GM23338 (cell line): ENCODE measurements around the gene PCBP2. TPM values are rescaled to one million over a fixed set of nuclear protein-coding genes. Genes with fewer than 3 reads are reported as not detected.

ENCODE experiments used
- ATAC-seq: fragments of 200-7000 bp; cut with Tn5 transposase; 3 replicates; pipeline ENCODE4 v1.9.1; 2020
- DNase-seq: peaks from one replicate; pipeline ENCODE4 v3.0.0-alpha.2; 2015; ENCODE audit warnings: low spot score
- H2AFZ ChIP-seq: fragments of 200-600 bp; sonication (generic); 2 replicates; pipeline ENCODE4 v1.8.0; 2016; ENCODE audit warnings: antibody characterized with exemption, mild to moderate bottlenecking, moderate library complexity
- H3F3A ChIP-seq: fragments of 200-600 bp; sonication (generic); replicated peaks from 2 replicates; pipeline ENCODE4 v1.8.0; 2017; ENCODE audit warnings: antibody characterized with exemption, mixed run types, low read depth
- H3K27ac ChIP-seq: fragments of 200-600 bp; sonication (generic); 2 replicates; pipeline ENCODE4 v1.6.1; 2016; ENCODE audit warnings: low read depth
- H3K27me3 ChIP-seq: fragments of 200-600 bp; sonication (generic); 2 replicates; pipeline ENCODE4 v1.8.0; 2016; ENCODE audit warnings: mild to moderate bottlenecking, mixed run types, moderate library complexity; ENCODE audit not compliant: insufficient read depth
- H3K36me3 ChIP-seq: fragments of 200-600 bp; sonication (generic); 2 replicates; pipeline ENCODE4 v1.8.0; 2016; ENCODE audit warnings: mild to moderate bottlenecking; ENCODE audit not compliant: insufficient read depth
- H3K4me1 ChIP-seq: fragments of 200-600 bp; sonication (generic); 2 replicates; pipeline ENCODE4 v1.8.0; 2016; ENCODE audit warnings: mild to moderate bottlenecking, moderate library complexity; ENCODE audit not compliant: insufficient read depth
- H3K4me2 ChIP-seq: fragments of 200-600 bp; sonication (generic); 2 replicates; pipeline ENCODE4 v1.7.1; 2017; ENCODE audit warnings: mixed run types
- H3K4me3 ChIP-seq: fragments of 200-600 bp; sonication (generic); 2 replicates; pipeline ENCODE4 v1.6.1; 2016; ENCODE audit warnings: mixed run types
- H3K79me2 ChIP-seq: fragments of 200-600 bp; sonication (generic); replicated peaks from 2 replicates; pipeline ENCODE4 v1.8.0; 2017; ENCODE audit warnings: mild to moderate bottlenecking; ENCODE audit not compliant: insufficient read depth
- H3K9me2 ChIP-seq: fragments of 200-600 bp; sonication (generic); 2 replicates; pipeline ENCODE4 v1.8.0; 2017; ENCODE audit not compliant: insufficient read depth
- H4K20me1 ChIP-seq: fragments of 200-600 bp; sonication (generic); replicated peaks from 2 replicates; pipeline ENCODE4 v1.8.0; 2017; ENCODE audit warnings: mild to moderate bottlenecking; ENCODE audit not compliant: insufficient read depth
- H3K27ac Mint-ChIP-seq: 2 replicates; pipeline ENCODE4 v1.8.0; 2020; ENCODE audit warnings: inconsistent platforms, mild to moderate bottlenecking, moderate library complexity, mixed read lengths
- H3K27me3 Mint-ChIP-seq: 3 replicates; pipeline ENCODE4 v1.8.0; 2022; ENCODE audit warnings: low read depth, mild to moderate bottlenecking, moderate library complexity, mixed read lengths, inconsistent platforms; ENCODE audit not compliant: insufficient read depth, poor library complexity
- H3K36me3 Mint-ChIP-seq: 3 replicates; pipeline ENCODE4 v1.8.0; 2021; ENCODE audit warnings: low read depth, mild to moderate bottlenecking, inconsistent platforms, moderate library complexity, mixed read lengths
- H3K4me1 Mint-ChIP-seq: 3 replicates; pipeline ENCODE4 v1.8.0; 2020; ENCODE audit warnings: mild to moderate bottlenecking, inconsistent platforms, mixed read lengths
- H3K4me3 Mint-ChIP-seq: 3 replicates; pipeline ENCODE4 v1.8.0; 2021; ENCODE audit warnings: moderate library complexity, mild to moderate bottlenecking, inconsistent platforms, mixed read lengths
- H3K9me3 Mint-ChIP-seq: 3 replicates; pipeline ENCODE4 v1.8.0; 2020; ENCODE audit warnings: moderate library complexity, mild to moderate bottlenecking, inconsistent platforms, mixed read lengths
- CTCF ChIP-seq, 2 experiments: fragments of 200-600 bp in 1 of 2; sonication (generic) in 1 of 2; conservative IDR thresholded peaks; 2 replicates each; pipeline versions ENCODE4 v1.5.1 to v1.6.1; 2016 to 2017; ENCODE audit warnings: antibody characterized with exemption in 2 of 2, low read depth in 2 of 2, mild to moderate bottlenecking in 2 of 2, moderate library complexity in 1 of 2
- EZH2 ChIP-seq: fragments of 200-600 bp; sonication (generic); IDR thresholded peaks from one replicate; pipeline ENCODE4 v1.8.0; 2017; ENCODE audit warnings: antibody characterized with exemption, mild to moderate bottlenecking, low read depth; ENCODE audit not compliant: unreplicated experiment
- EZH2phosphoT487 ChIP-seq: fragments of 200-600 bp; sonication (generic); IDR thresholded peaks from one replicate; pipeline ENCODE4 v1.8.1; 2018; ENCODE audit warnings: antibody characterized with exemption; ENCODE audit not compliant: unreplicated experiment
- POLR2AphosphoS5 ChIP-seq: IDR thresholded peaks from 2 replicates; pipeline ENCODE4 v1.6.1; 2016; ENCODE audit warnings: antibody characterized with exemption, low read depth
- REST ChIP-seq: IDR thresholded peaks from one replicate; pipeline ENCODE4 v1.6.1; 2018; ENCODE audit warnings: antibody characterized with exemption; ENCODE audit not compliant: unreplicated experiment
- STAT1 ChIP-seq: IDR thresholded peaks from one replicate; pipeline ENCODE4 v1.6.1; 2016; ENCODE audit warnings: antibody characterized with exemption; ENCODE audit not compliant: unreplicated experiment
- ZNF331 ChIP-seq: fragments of 250-450 bp; sonication (Bioruptor Pico); IDR thresholded peaks from 2 replicates; pipeline ENCODE4 v1.5.0; 2020; ENCODE audit warnings: low read depth, mild to moderate bottlenecking, moderate library complexity
- polyA plus RNA-seq: library from polyadenylated mRNA; unstranded; fragments of >200 nt; fragmentation: Nextera tagmentation; extraction: Ambion mirVana; gene quantifications from 2 replicates; pipeline ENCODE4 v1.2.1, GENCODE V29; 2016
- total RNA-seq: library from RNA; depleted of rRNA; stranded (reverse); fragments of >200 nt; shearing (Covaris generic); gene quantifications from 2 replicates; pipeline ENCODE4 v1.2.3, GENCODE V29; 2014
- TF ChIP-seq, protein P1 (sequence below): fragments of 250-450 bp; sonication (Bioruptor Pico); IDR thresholded peaks from 2 replicates; pipeline ENCODE4 v1.5.0; 2020; ENCODE audit warnings: mild to moderate bottlenecking, moderate library complexity

PCBP2 gene
- total and polyA plus RNA-seq, 2 experiments from 2014 or later, result 397 to 676 TPM

DNA sequence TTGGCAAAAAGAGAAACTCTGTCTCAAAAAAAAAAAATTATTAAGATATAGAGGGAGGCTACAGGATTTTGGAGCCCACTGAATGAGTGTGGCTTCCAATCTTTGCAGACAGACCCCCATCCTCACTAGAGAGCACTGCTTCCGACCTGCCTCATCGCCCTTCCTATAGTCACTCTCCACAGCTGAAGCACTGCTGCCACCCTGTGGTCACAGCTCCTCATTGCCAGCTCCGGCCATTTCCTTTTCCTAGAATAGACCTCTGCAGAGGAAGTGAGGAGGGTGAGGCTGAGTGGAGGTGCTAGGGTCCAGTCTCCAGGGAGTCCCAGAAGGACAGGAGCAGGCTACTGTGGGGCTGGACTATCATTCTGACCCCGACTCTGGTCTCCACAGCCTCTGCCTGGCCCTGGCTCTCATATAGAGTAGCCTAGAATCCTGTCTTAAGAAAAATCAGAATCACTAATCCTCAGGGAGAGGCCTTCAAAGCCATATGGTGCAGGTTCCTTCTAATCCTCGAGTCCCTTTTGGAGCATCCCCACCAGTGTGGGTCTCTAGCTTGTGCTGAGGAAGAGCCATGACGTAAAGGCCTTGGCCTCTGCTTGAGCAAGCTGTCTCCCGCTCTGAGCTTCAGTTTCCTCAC, 56.8 kb downstream of the PCBP2 start:
- Histone ChIP-seq H3K4me3 (no peak overlapping the region), H3K4me1 (no peaks in the 10 kb centered on the region), H3K9me2 (no peaks in the 10 kb centered on the region), H3F3A (peaks cover 4% of the 10 kb centered on the region; the same call in 1 of the 2 replicates), H3K27ac (no peak overlapping the region), H2AFZ (no peak overlapping the region), H3K79me2 (no peaks in the 10 kb centered on the region), H3K4me2 (no peak overlapping the region), H4K20me1 (0 out of 2 replicates have a peak, but pooled peaks cover 3% of the 10 kb centered on the region), H3K27me3 (no peaks in the 10 kb centered on the region), H3K36me3 (no peaks in the 10 kb centered on the region; the same call in 1 of the 2 replicates)
- H3K9me3 Mint-ChIP-seq, result no peaks in the 10 kb centered on the region
- H3K4me1 Mint-ChIP-seq, result peaks cover 7% of the 10 kb centered on the region; the same call in 2 of the 3 replicates
- H3K36me3 Mint-ChIP-seq, result peaks cover 31% of the 10 kb centered on the region
- no peak overlapping the region for H3K27ac Mint-ChIP-seq
- ATAC-seq, result peak; percentile 97
- TF ChIP-seq EZH2phosphoT487, result no peak
- TF ChIP-seq CTCF (conservative IDR thresholded peaks at IDR 0.05; ENCODE audit: low read depth in 2 of 2), result peak; percentile 95 to 100
- TF ChIP-seq ZNF331 (CRISPR knock-in tag), result no peak
- TF ChIP-seq POLR2AphosphoS5, result no peak
- peak; percentile 93 for DNase-seq
- peaks cover 14% of the 10 kb centered on the region for H3K27me3 Mint-ChIP-seq
- no peak overlapping the region for H3K4me3 Mint-ChIP-seq

DNA sequence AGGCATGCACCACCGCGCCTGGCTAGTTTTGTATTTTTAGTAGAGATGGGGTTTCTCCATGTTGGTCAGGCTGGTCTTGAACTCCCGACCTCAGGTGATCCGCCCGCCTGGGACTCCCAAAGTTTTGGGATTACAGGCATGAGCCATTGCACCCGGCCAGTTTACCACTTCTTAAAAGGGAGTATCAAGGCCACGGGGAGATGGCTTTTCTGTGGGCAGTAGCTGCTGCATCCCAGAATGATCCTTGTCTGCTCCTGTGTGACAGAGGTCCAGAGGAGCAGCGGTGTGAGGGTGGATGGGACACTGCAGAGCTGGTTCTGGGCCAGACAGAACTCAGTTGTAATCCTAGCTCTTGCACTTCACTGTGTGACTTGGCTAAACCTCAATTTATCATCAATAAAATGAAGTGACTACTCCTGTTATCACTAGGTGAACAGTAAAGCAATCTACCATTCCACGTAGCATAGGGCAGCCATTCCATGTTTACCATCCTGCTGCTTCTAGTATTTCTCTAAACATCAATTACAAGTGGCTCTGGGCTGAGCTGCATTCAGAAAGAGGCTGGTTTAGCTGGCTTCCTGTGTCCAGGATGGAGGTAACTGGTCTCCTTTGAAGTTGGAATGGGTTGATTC, 58.4 kb downstream of the PCBP2 start:
- Histone ChIP-seq H3K27ac (no peak overlapping the region), H3K4me1 (no peaks in the 10 kb centered on the region), H3K79me2 (no peaks in the 10 kb centered on the region), H3K27me3 (no peaks in the 10 kb centered on the region), H3K36me3 (no peaks in the 10 kb centered on the region), H4K20me1 (0 out of 2 replicates have a peak, but pooled peaks cover 3% of the 10 kb centered on the region), H3K4me2 (no peak overlapping the region), H3K9me2 (no peaks in the 10 kb centered on the region), H3F3A (peaks cover 4% of the 10 kb centered on the region; the same call in 1 of the 2 replicates), H2AFZ (no peak overlapping the region), H3K4me3 (no peak overlapping the region)
- DNase-seq (no peak), ATAC-seq (no peak)
- Mint-ChIP-seq H3K4me1 (peaks cover 7% of the 10 kb centered on the region; the same call in 2 of the 3 replicates), H3K36me3 (peaks cover 17% of the 10 kb centered on the region), H3K9me3 (no peaks in the 10 kb centered on the region), H3K27me3 (peaks cover 14% of the 10 kb centered on the region), H3K27ac (no peak overlapping the region), H3K4me3 (no peak overlapping the region)
- TF ChIP-seq ZNF331 (CRISPR knock-in tag) (no peak), EZH2phosphoT487 (no peak), REST (no peak), STAT1 (no peak), EZH2 (no peak), POLR2AphosphoS5 (no peak)
- TF ChIP-seq, protein P1, sequence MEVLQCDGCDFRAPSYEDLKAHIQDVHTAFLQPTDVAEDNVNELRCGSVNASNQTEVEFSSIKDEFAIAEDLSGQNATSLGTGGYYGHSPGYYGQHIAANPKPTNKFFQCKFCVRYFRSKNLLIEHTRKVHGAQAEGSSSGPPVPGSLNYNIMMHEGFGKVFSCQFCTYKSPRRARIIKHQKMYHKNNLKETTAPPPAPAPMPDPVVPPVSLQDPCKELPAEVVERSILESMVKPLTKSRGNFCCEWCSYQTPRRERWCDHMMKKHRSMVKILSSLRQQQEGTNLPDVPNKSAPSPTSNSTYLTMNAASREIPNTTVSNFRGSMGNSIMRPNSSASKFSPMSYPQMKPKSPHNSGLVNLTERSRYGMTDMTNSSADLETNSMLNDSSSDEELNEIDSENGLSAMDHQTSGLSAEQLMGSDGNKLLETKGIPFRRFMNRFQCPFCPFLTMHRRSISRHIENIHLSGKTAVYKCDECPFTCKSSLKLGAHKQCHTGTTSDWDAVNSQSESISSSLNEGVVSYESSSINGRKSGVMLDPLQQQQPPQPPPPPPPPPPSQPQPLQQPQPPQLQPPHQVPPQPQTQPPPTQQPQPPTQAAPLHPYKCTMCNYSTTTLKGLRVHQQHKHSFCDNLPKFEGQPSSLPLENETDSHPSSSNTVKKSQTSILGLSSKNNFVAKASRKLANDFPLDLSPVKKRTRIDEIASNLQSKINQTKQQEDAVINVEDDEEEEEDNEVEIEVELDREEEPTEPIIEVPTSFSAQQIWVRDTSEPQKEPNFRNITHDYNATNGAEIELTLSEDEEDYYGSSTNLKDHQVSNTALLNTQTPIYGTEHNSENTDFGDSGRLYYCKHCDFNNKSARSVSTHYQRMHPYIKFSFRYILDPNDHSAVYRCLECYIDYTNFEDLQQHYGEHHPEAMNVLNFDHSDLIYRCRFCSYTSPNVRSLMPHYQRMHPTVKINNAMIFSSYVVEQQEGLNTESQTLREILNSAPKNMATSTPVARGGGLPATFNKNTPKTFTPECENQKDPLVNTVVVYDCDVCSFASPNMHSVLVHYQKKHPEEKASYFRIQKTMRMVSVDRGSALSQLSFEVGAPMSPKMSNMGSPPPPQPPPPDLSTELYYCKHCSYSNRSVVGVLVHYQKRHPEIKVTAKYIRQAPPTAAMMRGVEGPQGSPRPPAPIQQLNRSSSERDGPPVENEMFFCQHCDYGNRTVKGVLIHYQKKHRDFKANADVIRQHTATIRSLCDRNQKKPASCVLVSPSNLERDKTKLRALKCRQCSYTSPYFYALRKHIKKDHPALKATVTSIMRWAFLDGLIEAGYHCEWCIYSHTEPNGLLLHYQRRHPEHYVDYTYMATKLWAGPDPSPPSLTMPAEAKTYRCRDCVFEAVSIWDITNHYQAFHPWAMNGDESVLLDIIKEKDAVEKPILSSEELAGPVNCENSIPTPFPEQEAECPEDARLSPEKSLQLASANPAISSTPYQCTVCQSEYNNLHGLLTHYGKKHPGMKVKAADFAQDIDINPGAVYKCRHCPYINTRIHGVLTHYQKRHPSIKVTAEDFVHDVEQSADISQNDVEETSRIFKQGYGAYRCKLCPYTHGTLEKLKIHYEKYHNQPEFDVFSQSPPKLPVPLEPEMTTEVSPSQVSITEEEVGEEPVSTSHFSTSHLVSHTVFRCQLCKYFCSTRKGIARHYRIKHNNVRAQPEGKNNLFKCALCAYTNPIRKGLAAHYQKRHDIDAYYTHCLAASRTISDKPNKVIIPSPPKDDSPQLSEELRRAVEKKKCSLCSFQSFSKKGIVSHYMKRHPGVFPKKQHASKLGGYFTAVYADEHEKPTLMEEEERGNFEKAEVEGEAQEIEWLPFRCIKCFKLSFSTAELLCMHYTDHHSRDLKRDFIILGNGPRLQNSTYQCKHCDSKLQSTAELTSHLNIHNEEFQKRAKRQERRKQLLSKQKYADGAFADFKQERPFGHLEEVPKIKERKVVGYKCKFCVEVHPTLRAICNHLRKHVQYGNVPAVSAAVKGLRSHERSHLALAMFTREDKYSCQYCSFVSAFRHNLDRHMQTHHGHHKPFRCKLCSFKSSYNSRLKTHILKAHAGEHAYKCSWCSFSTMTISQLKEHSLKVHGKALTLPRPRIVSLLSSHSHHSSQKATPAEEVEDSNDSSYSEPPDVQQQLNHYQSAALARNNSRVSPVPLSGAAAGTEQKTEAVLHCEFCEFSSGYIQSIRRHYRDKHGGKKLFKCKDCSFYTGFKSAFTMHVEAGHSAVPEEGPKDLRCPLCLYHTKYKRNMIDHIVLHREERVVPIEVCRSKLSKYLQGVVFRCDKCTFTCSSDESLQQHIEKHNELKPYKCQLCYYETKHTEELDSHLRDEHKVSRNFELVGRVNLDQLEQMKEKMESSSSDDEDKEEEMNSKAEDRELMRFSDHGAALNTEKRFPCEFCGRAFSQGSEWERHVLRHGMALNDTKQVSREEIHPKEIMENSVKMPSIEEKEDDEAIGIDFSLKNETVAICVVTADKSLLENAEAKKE (CRISPR knock-in tag), result no peak
